Inferior parietal cortex (tissue), 1 donor: ENCODE results near the gene CTIF.

ENCODE experiments used
- DNase-seq: peaks from one replicate; pipeline ENCODE4 v3.0.0-alpha.2; 2016; ENCODE audit errors: extremely low spot score

CTIF gene

DNA sequence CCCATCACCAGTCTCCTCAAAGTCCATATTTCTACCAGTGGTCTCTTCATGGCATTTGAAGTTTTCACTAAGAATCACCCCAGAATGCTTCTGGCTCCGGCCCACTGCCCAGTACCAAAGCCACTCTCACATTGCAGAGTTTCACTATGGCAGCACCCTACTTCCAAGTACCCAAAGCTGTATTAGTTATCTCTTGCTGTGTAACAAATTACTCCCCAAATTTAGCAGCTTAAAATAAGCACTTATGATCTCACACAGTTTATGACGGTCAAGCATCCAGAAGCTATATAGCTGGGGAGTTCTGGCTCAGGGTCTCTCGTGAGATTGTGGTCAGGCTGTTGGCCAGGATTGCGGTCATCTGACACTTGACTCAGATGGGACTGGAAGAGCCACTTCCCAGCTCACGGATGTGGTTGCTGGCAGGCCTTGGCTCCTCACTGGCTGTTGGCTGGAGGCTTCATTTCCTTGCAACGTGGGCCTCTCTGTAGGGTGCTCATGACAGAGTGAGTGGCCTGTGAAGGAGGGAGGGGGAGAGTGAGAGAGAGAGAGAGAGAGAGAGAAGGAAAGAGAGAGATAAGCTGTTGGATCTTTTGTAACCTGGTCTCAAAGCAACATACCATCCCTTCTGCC is 189.5 kb downstream of the CTIF start:
- no peak for DNase-seq

GRCh38 chr18:48729404-48729803 is 190.6 kb downstream of the CTIF start:
- no peak for DNase-seq

DNA sequence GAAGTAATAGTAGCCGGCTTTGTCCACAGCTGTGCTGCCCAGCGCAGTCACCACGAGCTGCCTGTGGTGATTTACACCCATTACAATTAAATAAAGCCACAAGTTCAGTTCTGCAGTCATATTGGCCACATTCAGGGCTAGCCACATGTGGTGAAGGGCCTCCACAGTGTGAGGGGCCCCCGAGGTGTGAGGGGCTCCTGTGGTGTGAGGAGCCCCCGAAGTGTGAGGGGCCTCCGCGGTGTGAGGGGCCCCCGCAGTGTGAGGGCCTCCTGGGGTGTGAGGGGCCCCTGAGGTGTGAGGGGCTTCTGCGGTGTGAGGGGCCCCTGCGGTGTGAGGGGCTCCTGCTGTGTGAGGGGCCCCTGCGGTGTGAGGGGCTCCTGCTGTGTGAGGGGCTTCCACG is 191.2 kb downstream of the CTIF start:
- no peak for DNase-seq

- no peak for DNase-seq
These were observed 194.1 kb downstream of the CTIF start for GRCh38 chr18:48732767-48733424.

DNA sequence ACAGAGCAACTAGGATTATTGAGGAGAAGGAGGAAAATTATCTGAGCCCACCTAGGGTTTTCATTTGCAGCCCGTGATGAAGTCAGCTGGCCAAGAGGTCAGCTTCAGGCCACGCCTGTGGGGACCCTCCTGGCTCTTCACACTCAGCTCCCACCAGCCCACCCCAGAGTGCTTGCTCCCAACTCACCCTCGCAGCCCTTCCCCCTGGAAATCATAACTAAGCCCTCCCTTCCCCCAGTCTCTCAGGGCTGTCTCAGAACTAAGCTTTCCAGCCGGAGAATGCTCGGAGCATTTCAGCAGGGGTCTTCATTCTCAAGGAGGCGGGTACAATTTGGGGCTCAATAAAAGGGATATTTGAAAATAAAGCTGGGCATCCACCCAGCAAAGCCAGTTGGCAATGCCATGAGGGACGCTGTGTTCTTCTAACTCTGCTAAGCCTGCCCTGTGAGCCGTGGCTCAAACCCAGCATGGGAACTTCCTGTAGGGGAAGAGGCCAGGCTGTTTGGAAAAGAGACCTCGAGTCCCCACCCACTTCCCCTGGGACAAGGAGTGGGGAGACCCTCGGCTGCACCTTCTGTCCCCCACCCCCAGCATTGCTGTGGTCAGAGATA is 194.9 kb downstream of the CTIF start:
- DNase-seq, result peak; percentile 51

- DNase-seq, result no peak
These were observed 195.6 kb downstream of the CTIF start for GRCh38 chr18:48734460-48734859.

DNA sequence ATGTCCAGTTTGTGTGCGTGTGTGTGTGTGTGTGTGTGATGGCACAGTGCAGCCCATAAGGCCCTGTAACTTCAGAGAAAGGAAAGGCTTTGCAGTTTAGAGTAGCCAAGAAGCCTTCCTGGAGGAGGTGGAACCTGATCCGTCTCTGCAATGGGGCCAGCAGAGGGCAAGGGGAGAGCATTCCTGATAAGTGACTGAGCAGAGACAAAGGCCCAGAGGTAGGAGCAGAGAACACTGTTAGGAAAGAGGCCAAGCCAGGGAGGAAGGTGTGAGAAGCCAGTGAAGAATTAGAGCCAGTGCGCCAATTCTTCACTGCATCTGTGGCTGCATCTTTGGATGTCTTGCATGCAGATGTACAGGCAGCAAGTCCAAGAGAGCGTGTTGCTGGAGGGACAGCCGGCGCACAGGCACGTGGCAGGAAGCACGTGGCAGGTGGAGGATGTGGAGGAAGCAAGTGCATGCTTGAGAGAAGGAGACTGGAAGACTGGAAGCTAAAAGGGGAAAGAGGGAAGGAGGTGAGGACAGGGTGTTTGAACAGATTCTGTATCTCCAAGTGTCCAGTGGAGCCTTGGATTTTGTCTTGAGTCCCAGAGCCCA is 196.3 kb downstream of the CTIF start:
- no peak for DNase-seq

DNA sequence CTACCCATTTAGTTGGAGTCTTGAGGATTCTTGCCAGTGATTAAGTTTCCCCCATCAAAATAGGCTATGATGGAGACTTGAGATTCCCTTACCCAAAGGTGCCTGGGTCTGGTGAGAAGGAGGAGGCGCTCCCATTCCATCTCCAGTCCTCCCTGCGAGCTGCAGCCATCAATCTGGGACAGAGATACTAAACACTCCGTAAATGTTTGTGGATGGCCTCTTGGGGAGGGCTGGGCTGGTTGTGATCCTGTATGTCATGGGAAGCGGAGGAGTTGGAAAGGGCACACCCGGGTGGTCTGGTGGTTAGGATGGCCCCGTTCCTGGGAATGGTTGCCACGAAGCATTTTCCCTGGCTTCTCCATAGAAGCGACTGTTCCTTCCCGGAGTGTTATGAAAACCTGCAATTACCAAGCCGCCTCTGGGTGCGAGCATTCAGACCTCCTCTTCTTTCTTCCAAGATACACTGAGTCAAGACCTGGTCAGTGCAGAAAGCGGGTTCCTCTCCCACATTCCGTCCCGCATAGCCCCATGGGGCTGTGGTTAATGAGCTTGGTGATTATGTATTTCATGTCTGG is 196.9 kb downstream of the CTIF start:
- no peak for DNase-seq

- no peak for DNase-seq
These were observed 197.8 kb downstream of the CTIF start for GRCh38 chr18:48736321-48737260.

DNA sequence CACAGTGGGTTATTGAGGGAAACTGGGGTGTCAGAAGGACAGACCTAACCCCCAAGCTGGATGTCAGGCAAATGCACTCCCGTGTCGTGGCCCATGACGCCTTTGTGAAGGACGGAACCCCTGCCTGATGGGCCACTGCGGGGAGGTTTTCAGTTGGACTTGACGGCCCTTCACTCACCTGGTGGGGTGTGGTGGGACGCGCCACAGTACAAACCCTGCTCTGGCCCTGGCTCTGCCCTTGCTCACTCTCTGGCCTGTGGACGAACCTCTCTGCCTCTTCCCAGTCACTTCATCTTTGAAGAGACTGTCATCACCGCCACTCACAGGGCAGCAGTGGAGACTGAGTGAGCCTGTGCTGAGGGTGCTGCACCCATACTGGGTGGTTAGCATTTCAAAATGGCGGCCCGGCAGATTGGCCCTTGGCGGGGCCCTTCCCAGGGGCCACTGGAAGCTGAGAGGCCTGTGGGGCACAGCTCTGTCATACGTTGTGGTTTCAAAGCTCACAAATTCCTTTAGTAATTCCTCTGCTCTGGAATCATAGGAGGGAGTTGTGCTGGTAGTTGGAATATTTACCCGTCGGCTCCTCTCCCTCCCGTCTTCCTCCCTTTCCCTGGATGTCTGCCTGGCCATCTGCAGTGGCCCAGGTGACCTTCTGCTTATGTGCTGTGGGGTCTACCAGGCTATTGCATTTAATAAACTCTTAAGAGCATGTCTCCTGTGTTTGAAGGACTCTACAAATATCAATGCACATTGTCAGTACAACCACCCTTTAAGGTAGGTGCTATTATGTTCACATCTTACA is 200.6 kb downstream of the CTIF start:
- DNase-seq, result no peak

DNA sequence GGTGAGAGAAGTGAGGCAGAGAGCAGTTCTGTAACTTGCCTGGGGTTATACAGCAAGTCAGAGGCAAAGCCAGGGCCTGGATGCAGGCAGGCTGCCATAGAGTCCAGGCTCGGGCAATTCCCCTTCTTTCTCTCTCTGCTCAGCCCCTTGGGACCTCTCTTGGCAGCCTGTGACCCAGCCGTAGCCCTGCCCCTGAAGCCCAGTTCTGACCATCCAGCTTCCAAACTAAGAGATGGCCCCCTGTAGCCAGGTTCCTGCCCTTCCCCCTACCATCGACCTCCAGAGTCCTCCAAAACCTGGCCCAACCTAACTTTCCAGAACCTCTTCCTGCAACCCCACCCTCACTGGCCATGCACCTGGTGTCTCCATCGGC is 201.2 kb downstream of the CTIF start:
- DNase-seq, result no peak

- no peak for DNase-seq
These were observed 202.1 kb downstream of the CTIF start for GRCh38 chr18:48740851-48741485.

DNA sequence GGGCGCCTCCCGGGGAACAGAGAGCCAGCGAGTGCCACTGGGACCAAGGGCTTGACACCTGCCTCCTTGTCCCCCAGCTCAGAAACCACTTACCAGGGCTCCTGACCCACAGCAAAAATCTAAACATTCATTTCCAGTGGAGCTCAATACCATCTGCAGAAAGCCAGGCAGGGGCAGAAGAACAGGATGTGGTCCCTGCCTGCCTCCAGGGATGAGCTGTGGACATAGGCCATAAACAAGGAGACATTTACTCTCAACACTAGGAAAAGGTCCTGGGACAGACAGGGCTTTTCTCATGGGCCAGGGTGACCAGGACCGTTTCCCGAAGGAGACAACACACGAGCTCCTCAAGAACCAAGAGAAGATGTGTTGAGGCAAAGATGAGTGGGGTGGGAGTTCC is 203.0 kb downstream of the CTIF start:
- DNase-seq, result no peak

DNA sequence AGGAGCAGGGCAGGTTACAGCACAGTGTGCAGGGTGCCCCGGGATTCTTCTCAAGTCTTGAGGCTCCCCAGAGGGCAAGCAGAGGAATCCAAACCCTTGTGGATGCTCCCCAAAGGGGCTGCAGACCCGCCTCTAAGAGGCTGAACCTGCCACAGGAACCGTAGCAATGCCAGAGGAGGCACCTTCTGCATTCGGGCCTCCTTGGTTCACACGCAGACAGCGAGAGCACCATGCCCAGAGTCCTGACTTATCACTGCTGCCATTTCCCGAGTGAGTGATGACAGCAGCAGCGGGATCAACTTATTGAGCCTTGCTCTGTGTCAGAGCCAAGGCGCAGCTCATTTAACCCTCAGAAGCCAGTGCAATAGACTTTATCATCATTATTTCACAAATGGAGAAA is 203.5 kb downstream of the CTIF start:
- DNase-seq, result no peak

- DNase-seq, result peak; percentile 24
These were observed 204.1 kb downstream of the CTIF start for GRCh38 chr18:48742706-48743475.

- DNase-seq, result no peak
These were observed 205.1 kb downstream of the CTIF start for GRCh38 chr18:48743886-48744285.

- no peak for DNase-seq
These were observed 206.5 kb downstream of the CTIF start for GRCh38 chr18:48745293-48745692.

GRCh38 chr18:48749768-48750167 is 210.9 kb downstream of the CTIF start:
- no peak for DNase-seq

- no peak for DNase-seq
These were observed 211.8 kb downstream of the CTIF start for GRCh38 chr18:48750485-48751175.
